GM21526 (cell line): ENCODE results near the gene CAMKK1.

Experiments used
- ATAC-seq: cut with Tn5 transposase; IDR thresholded peaks from one replicate; pipeline ENCODE4 v1.9.1; 2021; ENCODE audit warnings: moderate library complexity; ENCODE audit not compliant: unreplicated experiment, low FRiP score

CAMKK1 gene

DNA sequence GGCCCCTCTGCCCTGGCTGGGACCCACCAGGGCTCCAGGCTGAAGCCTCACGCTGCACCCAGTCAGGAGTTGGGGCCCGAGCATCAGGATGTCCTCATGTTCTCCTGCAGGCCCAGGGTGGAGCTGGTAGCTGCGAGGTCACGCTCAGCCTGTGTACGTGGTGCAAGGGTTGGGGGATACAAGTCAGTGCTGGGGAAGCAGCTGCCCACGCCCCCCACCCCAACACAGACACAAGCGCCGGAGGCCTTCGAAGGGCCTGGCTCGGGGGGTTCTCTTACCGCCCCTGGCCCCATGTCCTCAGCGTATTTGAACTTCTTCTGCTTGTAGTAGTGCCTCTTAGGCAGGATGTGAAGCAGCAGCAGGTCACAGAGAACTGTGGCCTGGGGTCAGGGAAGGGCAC lies 4.9 kb upstream of the CAMKK1 start:
- ATAC-seq, result no peak

DNA sequence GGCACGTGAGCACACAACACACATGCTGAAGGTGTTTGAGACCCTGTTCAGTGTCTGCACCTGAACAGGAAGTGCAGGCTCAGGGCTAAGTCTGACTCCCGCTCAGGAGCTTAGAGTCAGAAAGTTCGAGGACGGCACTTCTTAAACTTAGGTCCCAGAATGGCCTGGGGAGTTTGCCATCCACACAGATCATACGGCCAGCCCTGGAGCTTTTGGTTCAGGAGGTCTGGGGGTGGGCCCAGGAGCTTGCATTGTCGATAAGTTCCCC lies 4.0 kb upstream of the CAMKK1 start:
- no peak for ATAC-seq

DNA sequence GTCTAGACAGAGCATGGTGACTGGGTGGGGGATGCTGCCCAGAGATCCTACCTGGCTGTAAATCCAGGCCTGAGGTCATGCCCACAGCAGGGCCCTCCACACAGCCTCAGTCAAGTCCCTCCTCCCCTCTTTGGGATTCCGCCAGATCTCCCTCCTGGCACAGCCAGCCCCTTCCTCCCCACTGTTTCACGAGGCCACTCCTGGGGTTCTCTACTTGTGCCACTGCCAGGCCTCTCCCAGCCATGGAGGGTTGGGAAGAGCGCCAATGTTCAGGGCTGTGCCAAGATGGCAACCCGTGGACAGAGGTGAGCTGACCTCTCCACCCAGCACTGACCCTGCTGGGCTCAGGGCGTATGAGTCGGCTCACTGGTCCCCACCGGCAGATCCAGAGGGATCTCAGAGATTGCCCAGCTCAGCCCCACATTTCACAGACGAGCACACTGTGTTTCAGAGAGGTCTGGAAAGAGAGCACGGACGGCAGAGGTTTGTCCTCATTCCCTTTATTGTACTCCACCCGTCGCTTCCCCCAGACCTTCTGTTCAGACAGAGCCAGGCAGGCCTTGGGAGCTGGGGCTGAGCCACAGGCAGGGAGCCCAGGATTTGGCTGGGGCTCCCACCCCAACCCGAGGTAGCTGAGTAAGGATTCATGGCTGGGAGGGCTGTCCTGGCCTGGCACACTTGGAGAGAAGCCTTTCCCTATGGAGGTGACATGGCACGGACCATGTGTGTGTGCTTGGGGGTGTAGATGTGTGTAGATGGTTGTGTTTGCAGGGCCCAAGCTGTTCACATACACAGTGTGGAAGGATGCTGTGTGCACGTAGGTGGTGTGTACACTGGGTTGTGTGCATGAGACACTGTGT lies 3.5 kb upstream of the CAMKK1 start:
- no peak for ATAC-seq

DNA sequence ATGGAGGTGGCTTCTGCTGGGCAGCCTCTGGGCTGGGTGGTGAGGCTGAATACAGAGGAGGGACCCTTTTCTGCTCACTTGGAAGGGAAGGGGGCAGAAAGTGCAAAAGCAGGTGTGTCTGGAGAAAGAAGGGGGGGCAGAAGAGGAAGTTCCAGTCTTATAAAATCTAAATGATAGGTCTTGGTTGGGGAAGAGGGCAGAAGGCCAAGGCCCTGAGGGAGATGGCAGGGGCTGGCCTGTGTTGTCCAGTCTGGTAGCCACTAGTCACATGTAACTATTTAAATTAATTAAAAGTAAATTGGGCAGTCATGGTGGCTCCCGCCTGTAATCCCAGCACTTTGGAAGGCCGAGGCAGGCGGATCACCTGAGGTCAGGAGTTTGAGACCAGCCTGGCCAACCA lies 2.5 kb upstream of the CAMKK1 start:
- no peak for ATAC-seq

DNA sequence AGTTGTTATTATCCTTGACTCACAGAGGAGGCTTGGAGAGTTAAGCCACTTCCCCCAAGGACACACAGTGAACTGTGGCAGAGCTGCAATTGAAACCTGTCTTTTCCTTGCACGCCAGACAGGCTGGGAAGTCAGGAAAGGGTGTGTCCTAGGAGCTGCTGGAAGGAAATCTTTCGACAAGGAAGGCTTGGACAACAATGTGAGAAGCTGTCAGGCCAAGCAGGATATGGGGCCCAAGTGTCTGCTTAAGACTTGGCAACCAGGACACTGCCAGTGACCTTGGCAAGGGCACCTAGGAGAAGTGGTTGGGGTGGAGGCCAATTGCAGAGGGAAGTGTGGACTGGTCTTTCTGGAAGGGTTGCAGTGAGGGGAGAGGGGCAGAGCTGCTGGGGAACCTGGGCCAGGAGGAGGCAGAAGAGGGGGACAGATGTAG lies 2.1 kb upstream of the CAMKK1 start:
- ATAC-seq, result no peak

DNA sequence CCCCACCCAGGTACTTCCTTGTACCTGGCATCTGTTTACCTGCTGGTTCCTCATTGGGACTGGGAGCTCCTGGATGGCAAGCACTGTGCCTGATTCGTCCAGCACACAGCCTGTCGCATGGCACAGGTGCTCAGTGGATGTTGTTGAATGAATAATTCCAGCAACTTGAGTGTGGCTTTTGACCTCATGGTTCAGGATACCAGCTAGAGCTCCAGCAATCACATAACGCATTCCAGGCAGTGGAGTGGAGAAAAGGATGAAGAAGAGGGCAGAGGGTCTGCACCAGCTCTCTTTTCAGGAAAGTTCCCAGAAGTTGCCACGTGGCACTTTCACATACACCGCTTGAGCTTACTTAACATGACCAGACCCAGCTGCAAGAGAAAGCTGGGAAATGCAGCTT lies 1.3 kb upstream of the CAMKK1 start:
- ATAC-seq, result no peak

DNA sequence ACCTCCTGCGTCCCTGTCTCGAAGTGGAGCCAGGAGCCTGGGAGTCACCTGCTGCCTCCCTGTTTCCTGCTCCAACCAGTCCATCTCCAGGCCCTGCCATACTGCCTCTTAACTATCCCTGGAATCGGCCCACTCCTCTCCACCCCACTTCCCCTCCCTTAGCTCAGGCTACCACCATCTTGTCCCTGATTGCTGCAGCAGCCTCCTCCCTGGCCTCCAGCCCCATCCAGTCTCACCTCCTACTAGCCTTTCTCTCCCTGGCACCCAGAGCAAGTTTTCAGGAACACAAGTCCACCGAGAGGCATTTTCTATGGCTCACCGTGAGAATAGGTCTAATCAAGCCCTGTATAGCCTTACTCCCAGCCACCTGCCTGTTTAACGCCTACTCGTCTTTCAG lies 865 bp upstream of the CAMKK1 start:
- no peak for ATAC-seq

DNA sequence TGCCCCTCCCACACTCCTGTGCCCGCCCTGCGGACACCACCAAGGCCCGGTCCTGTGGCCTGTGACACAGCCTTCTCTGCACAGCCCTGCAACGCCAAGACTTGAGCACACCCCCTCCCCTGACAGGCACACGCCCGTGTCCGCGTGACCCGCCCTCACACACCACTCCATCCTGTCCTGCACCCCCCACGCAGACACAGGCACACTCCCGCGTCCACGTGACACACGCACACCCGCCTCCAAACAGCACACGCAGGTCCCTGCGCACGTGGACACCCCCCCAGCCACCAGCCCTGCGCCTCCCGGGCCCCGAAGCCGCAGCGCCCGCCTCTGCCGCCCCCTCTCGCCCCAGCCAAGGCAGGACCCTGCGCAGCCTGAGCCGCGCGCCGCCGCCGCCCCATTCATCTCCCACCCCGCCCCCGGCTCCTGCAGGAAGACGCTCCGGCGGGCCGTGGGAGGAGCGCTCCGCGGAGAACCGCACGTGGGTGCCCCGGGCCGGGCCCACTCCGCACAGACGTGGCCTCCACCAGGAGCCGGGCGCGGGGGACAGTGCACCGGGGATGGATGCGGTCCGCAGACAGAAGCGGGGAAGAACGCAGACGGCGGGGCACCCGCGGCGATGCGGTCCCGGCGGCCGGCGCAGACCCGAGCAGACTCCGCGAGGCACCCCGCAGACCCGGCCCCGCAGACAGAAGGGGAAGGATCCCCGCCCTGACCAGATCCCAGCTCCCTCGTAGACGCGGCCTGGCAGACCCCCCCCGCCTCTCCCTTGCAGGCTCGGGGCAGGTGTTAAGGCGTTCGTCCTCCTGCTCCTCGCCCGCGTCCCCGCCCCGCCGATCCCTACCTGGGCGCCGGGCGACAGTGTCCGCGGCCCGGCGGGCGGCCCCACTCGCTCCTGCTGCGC lies 506 bp downstream of the CAMKK1 start:
- ATAC-seq, result no peak

DNA sequence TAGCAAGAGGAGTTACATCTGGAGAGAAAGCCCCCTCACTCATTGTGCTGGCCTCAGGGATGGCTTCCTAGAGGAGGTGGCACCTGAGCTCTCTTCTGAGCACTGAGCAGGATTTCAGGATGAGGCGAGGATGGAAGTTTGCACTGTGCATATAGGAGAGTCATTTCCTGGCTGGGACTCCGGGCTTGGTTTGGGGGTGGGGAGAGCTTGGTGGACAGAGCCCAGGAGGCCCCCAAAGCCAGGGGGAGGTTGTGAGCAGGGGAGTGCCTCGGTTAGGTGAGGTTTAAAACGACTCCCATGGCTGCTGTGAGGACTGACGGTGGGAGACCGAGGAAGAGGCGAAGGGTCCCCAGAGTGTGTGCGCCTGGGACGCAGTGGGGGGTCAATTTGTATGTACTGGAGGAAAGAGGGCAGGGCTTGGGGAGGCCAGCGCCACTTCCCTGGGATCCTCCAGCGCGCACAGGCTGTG lies 1.2 kb downstream of the CAMKK1 start:
- ATAC-seq, result no peak

DNA sequence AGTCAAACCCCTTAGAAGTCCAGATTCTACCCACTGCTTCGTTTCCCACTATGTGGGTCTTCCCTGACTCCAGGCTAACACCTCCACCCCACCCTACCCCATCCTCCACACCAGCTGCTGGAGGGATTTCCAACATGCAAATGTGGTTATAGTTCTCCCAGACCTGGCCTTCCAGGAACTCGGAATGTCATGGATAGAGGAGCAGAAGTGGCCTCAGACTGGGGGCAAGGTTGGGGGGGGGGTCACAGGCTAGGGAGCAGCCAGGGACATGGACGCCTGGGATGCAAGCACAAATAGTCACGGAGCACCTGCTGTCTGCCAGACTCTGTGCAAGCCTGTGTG lies 2.0 kb downstream of the CAMKK1 start:
- ATAC-seq, result no peak

DNA sequence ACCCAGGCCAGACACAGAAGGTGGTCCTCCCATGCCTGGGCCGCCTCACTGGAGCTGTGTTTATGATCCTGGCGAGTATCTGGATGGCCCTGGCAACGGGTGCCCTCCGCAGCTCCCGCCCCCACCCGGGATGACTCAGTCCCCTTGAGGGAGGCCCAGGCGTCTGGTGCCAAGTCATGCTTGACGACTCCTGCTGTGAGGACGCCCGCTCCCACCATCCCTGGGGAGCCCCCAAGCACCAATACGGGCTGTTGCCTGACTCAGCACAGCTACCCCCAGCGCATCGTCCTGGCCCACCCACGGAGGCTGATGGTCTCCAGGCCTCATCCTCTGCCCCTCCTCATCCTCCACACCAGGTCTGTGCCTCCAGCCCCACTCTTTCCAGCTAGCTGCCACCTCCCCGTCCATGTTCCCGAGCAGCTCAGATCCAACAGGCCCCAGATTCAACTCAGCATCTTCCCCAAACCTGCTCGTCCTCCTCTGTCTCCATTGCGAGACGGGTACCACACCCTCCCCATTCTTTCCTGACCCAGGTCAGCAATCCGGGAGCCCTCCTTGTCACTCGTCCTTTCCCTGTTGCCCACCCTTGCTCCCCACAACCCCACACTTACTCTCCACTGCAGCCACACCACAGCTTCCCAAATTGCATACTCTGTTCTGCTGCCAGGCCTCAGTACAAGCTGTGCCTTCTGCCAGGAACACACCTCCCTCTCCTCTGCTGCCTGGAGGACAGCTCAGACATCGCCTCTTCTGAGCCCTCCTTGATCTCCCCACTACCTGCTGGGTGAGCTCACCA lies 2.6 kb downstream of the CAMKK1 start:
- ATAC-seq, result no peak

DNA sequence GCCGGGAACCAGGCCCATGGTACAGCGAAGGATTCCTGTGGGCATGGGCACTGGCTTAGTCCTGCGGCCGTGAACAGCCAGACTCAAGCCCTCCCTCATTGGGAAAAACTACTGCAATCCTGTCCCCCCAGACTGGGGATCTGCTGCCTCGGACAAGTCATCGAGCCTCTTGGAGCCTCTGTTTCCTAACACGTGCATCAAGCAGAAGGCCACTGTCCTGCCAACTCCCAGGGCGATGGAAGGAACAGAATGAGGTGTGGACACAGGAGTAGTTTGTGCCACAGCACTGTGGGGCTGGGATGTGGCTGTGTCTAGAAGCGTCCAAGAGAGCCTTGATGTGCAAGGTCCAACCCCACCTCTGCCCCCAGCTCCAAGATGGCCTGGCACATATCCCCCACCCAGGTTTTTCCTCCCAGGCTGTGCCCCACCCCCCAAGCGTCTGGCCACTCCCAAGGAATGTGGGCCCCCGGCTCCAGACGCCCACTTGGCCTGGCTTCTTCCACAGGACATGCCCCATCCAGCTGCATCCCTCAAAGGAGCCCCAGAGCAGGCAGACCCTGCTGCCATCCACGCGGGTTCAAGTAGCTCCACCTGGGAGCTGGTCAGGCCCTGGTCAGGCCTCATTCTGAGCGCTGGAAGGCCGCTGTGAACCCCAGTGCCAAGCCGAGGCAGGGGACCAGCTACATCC lies 3.4 kb downstream of the CAMKK1 start:
- no peak for ATAC-seq

DNA sequence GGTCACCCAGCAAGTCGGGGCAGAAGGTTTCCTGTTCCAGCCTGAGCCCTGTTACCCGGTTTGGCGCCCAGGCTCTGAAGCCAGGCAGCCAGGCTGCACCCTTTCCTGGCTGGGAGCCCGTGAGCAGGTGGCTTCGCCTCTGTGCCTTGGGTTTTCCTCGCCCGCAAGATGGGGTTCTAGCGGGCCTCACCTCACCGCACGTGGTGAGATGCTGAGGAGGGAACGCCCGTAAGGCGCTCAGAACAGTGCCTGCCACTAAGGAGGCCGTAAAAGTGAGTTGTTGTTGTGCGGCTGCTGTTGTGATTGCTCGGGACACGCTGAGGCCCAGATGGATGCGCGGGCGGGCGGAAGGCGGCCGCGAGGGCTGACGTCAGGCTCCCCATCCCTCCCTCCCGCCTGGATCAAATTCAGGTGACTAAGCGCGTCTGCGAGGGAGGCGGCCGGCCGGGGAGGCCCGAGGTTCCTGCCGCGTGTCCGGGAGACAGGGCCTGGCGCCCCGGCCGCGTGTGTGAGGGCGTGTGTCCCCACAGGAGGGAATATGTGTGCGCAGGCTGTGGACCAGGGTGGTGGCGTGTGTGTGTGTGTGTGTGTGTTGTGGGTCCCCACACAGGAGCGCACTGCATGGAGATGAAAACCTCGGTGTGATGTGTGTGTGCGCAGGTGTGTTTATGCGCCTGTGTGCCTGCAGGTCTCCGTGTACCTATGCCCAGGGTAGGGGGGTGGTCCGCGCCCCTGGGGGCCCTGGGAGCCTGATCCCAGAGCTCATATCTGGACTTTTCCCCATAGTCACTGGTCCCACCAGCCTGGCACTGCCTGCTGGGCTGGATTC lies 4.3 kb downstream of the CAMKK1 start:
- no peak for ATAC-seq

DNA sequence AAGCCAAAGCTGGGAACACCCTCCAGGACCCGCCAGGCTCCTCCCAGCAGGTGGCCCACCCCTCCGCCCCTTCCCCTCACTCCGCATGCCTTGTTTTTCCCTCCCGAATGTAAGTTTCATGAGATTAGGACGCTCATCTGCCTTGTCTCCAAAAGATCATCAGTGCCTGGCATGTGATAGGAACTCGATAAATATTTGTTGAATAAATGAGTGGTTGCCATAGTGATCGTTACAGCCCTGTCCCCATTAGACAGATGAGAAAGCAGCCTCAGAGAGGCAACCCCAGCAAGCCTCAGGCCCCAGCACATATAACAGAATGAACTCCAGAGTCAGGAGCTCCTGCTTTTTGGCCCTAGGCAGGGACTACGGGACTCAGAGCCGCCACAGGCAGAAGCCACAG lies 5.0 kb downstream of the CAMKK1 start:
- ATAC-seq, result no peak

DNA sequence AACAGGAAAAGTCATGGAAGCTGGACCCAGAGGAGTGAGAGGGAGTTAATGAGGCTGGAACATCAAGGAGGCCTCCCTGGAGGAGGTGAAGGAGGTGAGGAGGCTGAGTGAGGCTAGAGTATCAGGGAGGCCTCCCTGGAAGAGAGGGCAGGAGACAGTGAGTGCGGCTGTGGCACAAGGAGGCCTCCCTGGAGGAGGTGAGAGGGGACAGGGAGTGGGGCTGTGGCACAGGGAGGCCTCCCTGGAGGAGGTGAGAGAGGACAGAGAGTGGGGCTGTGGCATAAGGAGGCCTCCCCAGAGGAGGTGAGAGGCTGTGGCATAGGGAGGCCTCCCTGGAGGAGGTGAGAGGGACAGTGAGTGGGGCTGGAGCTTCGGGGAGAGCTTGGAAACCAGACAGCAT lies 5.5 kb downstream of the CAMKK1 start:
- ATAC-seq, result no peak

DNA sequence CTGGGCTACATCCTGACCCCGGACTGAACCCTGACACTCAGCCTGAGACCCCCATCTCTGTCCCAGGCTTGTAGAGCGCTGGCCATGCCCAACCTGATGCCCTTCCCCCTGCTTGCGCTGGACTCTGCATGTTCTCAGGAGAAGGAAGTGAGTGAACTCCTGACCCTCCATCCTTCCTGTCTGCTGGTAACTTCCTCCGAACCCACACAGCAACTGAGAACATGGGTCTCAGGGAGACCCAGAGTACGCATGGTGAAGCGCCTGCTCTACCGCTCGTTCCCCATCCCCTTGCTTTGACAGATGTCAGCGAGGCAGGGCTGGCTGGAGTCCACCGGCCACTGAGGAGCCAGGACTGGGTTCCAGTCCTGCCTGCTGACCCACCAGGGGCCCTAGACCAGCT lies 6.1 kb downstream of the CAMKK1 start:
- ATAC-seq, result no peak

DNA sequence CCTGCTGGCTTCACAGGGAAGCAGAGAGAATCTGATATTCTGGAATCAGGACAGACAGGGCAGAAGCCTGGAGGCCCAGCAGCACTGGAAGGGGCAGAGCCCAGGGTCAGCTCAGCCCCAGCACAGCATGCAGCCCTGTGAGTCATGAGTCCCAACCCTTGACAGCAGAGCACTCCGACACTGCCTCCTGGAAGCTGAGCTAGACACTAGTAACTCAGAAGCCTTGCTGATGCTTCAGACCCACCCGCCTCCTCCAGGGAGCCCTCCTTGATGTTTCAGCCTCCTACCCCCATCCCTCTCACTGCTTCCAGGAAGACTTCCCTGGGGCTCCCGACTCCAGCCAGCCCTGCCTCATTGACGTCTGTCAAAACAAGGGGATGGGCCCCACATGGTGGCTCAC lies 6.9 kb downstream of the CAMKK1 start:
- no peak for ATAC-seq

DNA sequence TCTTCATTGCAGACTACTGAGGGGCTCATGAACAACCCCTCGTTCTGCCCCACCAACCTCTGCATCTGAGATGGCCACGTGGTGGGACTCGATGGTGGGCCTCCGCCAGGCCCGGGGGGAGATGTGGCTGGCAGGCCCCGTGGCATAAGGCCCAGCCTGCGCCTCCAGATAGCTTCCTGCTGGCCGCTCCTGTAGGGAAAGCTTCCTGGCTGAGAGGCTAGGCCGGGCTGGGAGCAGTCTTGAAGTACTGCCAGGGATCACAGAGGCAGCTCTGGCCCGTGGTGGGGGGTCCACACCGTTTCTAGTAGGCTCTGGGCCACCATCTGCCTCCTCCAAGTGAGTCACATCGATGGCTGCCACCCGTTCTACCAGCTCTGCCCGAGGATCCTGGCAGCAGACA lies 7.6 kb downstream of the CAMKK1 start:
- no peak for ATAC-seq

DNA sequence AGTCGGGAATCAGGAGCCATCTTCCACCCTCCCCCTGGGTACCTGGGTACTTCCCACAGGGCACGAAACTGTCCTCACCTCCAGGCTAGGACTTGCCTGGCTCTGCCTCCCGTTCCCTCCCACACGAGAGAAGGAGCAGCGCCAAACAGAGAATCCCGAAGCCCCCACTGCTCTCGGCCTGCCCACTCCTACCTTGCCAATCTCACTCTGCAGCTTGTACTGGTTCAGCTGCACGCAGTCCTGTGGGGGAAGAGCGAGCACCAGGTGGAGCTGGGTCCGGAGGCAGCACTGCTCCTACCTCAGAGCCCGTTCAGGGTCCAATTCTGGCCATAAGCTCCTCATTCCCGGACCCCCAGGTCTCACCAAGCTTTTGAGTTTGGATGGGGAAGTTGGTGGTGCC lies 8.7 kb downstream of the CAMKK1 start:
- ATAC-seq, result no peak

DNA sequence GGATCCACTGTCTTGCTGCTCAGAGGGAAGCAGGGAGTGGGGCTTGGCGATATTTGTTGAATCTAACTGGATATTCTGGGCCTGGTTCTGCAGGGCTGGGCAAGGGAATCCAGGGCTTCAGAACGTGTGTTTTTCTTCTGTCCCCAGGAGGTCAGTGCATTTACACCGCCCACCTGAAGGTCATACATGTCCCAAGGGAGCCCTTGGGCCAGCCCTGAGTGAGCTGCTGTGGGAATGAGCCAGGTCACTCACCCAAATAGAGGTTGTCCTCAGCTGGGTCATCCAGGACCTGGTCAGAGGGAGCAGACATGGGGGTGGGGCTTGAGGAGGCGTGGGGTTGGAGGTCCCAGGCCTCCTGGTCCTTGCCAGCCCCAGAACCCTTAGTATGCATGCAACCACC lies 10.6 kb downstream of the CAMKK1 start:
- no peak for ATAC-seq
